OCI-M2 (cell line): ENCODE data around the gene ACIN1.

Experiments used
- DNase-seq: peaks from one replicate; lab custom pipeline; 2025; ENCODE audit not compliant: unreplicated experiment; lab: John Stamatoyannopoulos, UW

Gene ACIN1

DNA sequence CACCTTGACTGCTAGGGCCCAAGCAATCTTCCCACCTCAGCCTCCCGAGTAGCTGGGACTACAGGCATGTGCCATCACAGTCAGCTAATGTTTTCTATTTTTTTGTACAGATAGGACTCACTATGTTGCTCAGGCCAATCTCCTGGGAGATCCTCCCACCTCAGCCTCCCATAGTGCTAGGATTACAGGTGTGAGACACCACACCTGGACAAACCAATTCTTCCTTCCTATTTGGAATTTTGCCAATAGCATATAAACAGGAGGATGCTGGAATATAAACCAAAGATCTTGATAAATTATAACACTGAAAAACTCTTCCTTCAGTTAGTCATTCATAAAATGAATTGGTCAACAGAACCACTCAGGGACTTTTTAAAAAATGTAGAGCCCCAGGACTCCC, 8.4 kb downstream of the ACIN1 start:
- DNase-seq = no peak

- no peak for DNase-seq
Measured at GRCh38 chr14:23085458-23085857, 9.5 kb downstream of the ACIN1 start.

GRCh38 chr14:23080474-23080873, 14.5 kb downstream of the ACIN1 start:
- DNase-seq = no peak

GRCh38 chr14:23079716-23080115, 15.2 kb downstream of the ACIN1 start:
- DNase-seq = no peak

DNA sequence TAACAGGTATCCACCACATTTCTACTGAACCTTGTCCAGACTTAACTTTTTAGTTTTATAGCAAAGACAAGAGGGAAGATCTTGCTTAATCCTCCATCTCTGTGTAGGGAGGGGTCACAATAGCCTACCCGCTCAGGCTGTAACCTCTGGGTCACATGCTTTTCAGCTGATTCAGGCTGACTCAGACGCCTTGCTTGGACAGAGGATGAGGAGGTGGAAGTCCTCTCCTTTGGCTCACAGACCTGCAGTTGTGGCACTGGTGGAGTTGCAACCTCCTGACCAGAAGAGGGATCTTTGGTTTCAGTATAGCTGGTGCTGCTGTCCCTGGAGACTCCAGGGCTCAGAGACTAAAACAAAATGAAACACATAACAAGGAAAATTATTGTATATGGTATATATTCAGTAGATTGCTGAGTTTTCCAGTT, 16.2 kb downstream of the ACIN1 start:
- no peak for DNase-seq

GRCh38 chr14:23077962-23078361, 17.0 kb downstream of the ACIN1 start:
- no peak for DNase-seq

DNA sequence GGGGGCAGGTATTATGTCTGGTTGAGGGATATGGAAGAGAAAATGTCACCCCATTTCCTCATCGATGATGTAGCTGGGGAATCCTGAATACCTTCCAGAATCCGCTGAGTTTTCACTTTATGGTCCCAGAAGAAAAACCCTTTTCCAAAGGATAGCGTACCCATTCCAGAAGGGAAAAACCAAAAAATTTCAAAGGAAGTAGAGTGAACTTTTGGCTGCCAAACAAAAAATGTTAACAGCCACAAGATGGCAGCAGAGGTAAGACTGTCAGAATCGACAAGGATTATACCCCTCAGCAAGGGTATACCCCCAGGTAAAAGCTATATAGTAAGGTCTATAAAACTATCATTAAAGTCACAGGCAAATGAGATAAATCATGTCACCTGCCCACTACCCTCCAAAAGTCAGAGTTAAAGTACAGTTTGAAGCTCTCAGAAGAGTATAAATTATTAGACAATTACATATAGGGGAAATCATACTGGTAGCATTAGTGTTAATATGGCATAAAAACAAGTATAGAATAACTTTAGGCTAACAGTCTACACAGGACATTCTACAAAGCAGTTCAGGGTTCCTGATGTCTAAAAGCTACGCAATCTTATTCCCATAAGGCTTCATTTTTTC, 18.0 kb downstream of the ACIN1 start:
- DNase-seq = no peak

- DNase-seq = no peak
Measured at GRCh38 chr14:23074906-23075305, 20.0 kb downstream of the ACIN1 start.

GRCh38 chr14:23071921-23072539, 22.9 kb downstream of the ACIN1 start:
- DNase-seq = no peak

DNA sequence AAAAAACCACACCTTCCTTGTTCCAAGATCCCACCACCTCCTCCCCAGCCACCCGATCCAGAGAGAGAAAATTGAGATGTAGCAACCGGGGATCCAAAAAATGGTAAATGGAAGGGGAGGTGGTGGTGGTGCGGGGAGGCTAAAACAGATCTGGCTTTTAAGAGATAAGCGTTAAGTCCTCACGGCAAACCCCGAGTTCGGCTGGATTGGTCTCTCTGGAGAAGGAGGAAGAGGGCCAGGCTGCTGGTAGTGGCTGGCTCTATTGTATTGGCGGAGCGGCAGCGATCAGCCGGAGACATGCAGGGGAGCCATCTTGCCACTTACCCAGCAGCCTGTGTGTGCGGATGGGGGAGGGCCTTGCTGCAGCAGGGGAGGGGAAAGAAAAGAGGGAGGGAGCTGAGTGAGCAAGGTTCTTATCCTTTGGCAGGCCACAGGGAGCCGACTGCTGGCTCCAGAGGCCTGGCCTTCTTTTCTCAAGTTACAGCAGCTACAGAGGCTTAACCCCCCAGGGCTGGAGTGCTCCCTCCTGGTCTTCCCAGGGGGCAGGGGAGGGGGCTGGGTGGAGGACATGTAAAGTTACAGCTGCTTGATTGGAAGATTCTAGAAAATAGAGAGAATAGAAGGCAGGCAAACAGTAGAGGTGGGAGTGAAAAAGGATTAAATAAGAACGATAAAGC, 23.6 kb downstream of the ACIN1 start:
- DNase-seq = no peak

DNA sequence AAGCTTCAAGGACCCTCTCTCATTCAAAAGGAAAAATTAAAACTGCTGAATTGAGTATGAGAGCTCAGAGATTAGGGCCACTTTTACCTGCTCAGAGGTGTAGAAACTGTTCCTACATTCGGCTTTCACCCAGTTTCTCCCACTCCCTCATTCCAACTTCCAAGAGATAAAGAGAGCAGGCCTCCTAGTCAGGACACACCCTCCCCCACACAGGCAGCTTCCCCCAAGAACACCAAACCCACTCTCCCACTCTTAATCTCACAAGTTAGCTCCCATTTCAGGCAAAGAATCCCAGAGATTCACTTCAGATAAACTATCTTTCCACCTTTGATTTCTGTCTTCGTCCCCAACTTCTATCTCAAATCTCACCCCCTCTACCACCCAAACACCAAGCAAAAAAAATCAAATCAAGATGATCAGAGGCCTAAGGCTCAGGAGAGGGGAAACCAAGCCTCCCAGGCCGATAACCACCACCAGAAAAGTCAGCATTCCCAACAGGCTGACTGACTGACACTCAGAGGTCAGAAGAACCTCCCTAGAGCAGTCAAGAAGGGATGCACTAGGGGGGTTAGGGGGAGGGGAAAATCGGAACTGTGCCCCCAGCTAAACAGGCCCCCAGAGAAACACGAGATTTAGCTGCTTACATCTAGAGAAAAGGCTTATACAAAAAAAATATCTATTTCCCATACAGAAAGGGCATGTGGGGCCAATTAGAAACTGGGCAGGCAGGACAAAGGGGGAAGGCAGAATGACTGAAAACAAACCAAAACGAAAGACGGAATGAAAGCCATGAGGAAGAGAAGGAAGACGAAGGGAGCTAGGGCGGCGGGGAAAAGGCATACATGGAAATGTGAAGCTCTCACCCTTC, 24.4 kb downstream of the ACIN1 start:
- DNase-seq = no peak

- DNase-seq = no peak
Measured at GRCh38 chr14:23069413-23069806, 25.5 kb downstream of the ACIN1 start.

DNA sequence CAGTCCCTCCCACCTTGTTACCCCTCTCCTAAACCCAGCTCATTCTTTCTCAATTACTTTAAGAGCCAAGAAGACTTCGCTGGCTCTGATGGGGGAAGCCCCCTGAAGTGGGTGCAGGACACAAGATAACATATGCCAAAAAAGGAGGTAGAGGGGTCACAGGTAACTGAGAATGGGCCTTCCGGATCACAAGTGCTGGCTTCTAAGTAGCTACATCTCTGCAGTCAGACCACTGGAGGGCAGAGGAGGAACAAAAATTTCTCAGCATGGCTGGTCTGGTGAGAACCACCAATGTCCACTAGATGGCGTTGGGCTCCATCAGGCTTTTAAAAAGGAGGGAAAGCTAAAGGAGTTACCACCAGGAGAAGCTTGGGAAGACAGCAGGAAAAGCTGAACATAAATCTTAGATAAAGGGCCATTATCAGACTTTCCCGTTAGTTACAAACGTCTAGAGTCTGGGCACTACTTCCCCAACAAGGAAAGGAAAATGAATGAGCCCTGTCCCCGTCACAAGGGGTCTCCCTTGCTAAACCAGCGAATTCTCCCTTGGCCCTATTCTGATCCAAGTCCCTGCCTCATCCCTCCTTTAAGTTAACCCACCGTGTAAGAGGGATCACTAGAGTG, 26.0 kb downstream of the ACIN1 start:
- DNase-seq = no peak

DNA sequence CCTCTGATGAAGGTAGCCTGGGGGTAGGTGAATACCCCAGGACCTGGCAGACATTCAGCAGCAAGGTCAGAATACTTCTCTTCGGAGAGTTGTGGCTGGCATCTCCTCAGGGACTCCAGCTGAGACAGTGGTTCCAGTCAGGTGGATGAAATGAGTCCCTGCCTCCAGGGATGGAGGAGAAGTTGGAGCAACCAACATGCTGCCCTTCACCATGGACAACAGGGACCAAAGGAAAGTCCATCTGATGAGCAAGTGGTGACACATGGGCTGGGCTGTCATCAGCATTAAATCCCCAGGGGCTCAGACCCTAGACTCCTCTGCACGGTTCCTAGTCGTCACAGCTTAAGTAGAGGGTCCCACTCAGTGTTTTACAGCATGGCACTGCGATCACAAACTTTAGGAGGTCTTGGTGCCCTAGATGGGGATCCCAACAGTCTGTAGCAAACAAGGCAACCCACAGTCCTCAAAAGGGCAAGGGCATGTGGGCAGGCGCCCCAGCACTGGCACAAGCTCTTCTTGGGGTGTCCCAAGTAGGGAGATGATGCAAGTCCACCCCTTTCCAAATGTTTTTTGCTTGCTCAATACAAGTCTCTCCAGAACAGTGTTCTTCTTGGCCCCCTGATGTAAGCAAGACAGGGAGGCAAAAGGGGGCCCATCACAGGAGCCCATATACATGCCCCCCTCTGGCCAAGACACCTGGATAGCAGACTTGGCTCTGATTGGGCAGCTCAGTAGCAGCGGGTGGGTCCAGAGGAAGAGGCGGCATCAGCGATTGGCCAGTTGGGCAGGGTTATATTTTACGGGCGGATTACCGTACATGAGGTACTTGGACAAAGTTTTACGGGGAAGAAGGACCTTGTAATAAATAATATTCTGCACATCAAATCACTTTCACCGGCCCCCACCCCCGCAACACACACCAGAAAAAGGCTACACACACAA, 26.8 kb downstream of the ACIN1 start:
- no peak for DNase-seq

DNA sequence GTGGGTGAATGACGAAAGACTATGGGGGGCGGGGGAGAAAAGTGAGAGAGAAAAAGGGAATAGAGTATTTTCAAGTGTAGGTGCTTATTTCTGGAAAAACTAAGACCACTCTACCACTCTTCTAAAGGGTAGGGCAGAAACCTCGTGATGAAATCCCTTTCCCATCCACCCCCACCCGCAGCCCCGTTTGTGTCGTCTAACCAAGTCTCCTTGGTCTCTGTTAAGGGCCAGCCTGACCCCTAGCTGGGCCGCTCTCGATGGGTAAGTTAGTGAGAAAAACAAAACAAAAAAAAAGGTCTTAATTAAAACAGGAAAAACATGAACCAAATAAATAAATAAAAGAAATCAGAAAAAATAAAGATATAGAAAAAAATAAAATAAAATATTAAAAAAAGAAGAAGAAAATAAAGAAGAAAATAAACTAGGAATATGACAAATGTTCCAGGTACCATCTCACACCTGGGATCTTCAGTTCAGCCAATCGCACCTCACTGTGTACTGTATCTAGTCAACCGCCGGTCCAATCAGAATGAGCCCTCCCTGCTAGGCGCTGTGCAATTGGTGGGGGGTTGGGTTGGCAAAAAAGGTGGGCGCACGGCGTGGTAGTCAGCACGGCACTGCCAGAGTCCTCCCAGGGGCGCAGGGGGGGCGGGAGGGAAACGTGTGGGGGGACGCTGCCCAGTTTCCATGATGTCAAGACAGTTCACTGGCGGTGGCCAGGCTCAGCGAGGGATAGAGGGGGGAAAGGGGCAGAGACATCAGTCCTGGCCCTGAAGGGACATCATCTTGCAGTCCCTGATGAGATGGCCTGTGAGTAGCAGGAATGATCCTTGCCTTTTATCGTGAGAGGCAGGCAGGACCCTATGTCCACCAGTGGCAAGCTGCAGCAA, 27.8 kb downstream of the ACIN1 start:
- no peak for DNase-seq

DNA sequence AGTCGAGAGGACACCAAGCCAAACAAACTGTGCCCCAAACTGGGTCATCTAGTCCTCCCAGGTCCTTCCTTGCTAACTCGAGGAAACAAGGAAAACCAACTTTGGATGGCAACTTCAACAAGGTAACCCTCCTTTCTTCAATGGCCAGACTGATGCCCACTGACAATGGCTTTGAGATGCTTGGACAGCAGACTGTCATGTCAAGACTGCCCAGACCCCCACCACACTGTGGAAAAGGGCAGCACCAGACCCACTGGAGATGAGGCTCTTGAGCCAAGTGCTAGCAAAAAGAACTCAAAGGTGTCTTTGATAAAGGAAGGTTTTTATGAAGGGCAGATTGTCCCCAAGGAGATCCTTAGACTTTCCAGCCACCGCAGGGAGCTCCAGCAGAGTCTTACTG, 28.6 kb downstream of the ACIN1 start:
- no peak for DNase-seq

- DNase-seq = no peak
Measured at GRCh38 chr14:23063601-23064000, 31.3 kb downstream of the ACIN1 start.

DNA sequence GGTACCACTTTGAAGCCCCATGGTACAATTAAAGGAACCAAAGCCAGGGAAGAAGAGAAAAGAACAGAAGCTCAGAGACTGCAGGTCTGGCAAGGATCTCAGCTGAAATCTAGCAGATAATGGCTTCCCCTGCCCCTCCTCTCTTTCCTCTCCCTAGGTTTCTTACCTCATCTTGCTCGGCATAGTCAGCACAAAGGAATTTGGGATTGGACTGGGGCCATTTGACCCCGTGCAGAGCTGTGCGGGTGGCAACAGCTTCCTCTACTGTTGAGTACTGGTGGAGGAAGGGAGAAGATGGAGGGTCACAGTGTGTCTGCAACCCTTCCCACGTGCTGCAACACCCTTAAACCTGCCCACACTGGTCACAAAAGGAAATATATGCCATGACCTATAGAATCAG, 32.9 kb downstream of the ACIN1 start:
- no peak for DNase-seq
